Suprapubic skin (tissue), 4 donors: ENCODE measurements around the gene CCDC88C.

Experiments used
- EP300 ChIP-seq: sonication (generic); formaldehyde crosslinking; IDR thresholded peaks from one replicate; pipeline ENCODE4 v1.6.1; 2017; ENCODE audit warnings: antibody characterized with exemption
- POLR2A ChIP-seq, 2 donors: fragments of 450-650 bp; IDR thresholded peaks; one replicate each; pipeline ENCODE4 v1.6.1; 2017; ENCODE audit warnings: antibody characterized with exemption in 2 of 2, mild to moderate bottlenecking in 2 of 2, moderate library complexity in 2 of 2
- POLR2AphosphoS5 ChIP-seq, 3 donors: sonication (generic); formaldehyde crosslinking; IDR thresholded peaks; one replicate each; pipeline ENCODE4 v1.6.1; 2017; ENCODE audit warnings: antibody characterized with exemption in 3 of 3
- TF ChIP-seq, protein P1 (sequence below), 2 donors: fragments of 200-600 bp in 1 of 2; fragments of 450-650 bp in 1 of 2; sonication (generic) in 1 of 2; IDR thresholded peaks; one replicate each; pipeline ENCODE4 v1.5.1; 2016 to 2019; ENCODE audit warnings: antibody characterized with exemption in 2 of 2, mild to moderate bottlenecking in 1 of 2, moderate library complexity in 1 of 2

DNA sequence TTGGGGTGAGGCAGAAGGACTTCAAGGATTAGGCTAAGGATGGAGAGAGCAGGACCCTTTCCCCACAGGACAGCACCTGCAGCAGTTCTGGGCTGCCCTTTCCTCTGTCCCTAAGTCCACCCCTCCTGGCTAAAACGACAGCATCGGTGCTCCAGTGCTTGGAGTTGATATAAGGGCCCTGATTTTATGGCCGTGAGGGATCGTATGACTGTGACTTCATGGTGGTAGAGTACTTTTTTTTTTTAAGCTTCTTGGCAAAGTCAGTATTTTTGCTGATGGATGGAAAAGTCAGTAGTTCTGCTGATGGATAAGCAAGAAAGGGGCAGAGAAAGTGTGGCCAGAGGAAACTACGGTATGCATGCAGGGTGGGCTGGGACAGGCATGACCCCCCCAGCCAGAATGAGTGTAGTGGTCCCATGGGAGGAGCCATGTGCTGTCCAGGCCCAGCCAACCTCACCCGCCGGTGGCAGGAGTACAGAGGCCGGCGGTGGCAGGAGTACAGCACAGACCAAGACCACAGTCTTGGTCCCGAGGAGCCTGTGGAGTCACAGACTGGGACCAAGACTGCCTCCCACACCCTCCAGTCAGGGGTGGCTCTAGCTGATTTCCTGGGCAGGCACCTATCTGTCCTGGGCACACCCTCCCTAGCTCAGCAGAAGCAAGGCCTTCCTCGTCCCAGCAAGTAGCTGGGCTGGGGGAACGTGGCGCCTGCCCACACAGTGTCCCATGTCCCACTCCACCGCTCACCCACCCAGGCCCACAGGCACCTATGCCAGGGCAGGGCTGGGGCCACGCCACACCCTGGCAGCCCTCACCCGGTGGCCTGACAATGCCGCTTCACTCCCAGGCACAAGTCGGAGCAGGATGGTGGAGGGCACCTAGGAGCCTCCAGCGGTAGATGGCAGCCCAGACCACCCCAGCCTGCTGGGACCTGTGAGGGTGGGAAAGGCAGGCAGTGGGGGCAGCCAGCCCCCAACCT lies 46.3 kb downstream of the CCDC88C start:
- TF ChIP-seq, protein P1, sequence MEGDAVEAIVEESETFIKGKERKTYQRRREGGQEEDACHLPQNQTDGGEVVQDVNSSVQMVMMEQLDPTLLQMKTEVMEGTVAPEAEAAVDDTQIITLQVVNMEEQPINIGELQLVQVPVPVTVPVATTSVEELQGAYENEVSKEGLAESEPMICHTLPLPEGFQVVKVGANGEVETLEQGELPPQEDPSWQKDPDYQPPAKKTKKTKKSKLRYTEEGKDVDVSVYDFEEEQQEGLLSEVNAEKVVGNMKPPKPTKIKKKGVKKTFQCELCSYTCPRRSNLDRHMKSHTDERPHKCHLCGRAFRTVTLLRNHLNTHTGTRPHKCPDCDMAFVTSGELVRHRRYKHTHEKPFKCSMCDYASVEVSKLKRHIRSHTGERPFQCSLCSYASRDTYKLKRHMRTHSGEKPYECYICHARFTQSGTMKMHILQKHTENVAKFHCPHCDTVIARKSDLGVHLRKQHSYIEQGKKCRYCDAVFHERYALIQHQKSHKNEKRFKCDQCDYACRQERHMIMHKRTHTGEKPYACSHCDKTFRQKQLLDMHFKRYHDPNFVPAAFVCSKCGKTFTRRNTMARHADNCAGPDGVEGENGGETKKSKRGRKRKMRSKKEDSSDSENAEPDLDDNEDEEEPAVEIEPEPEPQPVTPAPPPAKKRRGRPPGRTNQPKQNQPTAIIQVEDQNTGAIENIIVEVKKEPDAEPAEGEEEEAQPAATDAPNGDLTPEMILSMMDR (IDR thresholded peaks at IDR 0.05): no peak
- TF ChIP-seq POLR2A (IDR thresholded peaks at IDR 0.05) (no peak), EP300 (no peak), POLR2AphosphoS5 (IDR thresholded peaks at IDR 0.05) (no peak)
